Measurements from ENCODE around the gene PPA2.
"Not testable (repeated sequence)": the region's sequence is repeated elsewhere in the genome, so short reads cannot be mapped to it uniquely, and the experiment has no call there.

Gene PPA2

DNA sequence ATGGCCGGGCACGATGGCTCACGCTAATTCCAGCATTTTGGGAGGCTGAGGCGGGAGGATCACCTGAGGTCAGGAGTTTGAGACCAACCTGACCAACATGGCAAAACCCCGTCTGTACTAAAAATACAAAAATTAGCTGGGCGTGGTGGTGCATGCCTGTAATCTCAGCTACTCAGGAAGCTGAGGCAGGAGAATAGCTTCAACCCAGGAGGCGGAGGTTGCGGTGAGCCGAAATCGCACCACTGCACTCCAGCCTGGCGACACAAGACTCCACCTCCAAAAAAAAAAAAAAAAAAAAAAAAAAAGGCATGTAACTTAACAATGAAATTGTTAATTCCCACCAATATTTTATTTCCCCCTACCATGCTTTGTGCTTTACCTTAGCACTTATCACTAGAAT lies 15.3 kb downstream of the PPA2 start:
- DNase-seq, result not testable (repeated sequence)

- DNase-seq, result no peak
Observed at GRCh38 chr4:105458001-105458400, 15.9 kb downstream of the PPA2 start.

GRCh38 chr4:105455998-105456397 lies 17.9 kb downstream of the PPA2 start:
- no peak for DNase-seq

DNA sequence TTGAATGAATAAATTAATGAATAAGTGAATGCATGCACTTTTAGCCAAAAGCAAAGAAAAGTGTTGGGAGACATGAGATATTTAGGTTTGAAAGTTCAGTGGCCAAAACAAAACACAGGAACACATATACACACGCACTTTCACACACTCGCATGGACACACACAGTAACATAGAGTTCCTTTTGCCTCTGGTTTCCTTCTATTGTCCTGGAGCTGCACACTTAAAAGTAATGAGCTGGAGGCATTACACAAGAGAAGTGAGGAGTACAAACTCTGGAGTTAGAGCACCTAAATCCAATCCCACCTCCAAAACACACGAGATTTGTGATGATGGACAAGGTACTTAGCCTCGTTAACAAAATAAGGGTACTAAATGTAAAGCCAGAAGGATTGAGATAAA lies 18.7 kb downstream of the PPA2 start:
- DNase-seq, result no peak

DNA sequence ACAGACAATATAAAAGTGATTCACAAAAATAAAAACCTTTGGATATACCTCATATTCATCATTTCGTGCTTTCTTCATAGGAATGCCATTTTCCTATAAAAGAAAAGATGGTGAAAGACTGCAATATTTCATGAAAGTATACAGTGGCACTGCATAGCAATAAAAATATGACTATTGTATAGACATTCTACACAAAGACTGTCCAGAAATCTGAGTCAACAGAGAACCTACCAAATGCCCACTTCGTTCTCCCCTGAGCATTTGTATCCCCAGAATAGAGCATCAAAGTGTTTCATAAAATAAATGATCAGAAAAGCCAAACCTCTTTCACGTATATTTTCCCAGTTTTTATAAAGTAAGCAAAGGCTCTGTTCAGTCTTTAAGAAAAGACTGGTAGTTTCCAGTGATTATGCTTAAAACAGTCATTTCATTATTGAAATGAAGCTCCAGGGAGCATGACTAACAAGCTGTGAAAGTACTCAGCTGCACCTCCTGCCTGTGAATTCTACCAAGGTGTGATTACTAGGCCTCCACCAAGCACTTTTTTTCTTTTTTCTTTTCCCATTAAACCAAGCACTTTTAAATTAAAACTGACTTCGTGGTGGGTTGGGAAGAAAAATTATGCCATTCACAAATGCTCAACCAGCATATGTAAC lies 20.2 kb downstream of the PPA2 start:
- DNase-seq, result no peak

- no peak for DNase-seq
Observed at GRCh38 chr4:105451346-105451745, 22.5 kb downstream of the PPA2 start.

DNA sequence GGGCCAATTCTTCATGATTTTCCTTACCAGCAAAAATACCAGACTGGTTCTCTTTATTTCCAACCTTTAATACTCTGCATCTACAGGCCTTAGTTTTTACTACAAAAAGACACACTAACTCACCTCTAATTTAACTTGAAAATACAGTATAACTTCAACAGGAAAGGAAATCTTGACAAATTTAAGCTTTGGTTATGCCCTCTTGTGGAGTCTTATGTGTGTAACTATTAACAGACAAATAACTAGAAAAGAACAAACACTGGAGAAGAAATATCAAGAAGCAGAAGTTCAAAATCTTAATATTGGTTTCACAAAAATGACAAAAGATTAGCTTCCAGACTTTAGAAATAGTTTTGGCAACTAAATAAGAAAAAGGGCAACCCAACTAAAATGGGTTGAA lies 33.0 kb downstream of the PPA2 start:
- DNase-seq, result no peak

DNA sequence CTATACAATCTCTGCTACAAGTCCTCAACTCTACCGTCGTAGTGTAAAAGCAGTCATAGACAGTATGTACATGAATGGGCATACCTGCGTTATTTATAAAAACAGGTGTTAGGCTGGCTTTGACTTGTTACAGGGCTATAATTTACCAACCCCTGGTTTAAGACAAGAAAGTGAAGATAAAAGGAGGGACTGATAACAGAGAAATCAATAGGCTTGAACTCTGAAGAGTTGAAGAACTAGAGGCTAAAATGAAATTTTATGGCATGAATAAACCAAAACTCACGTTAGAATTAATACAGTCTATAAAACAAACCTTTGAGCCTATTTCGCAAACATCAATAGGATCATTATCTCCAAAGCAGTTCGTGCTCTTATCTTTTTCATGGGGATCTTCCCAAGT lies 36.2 kb downstream of the PPA2 start:
- DNase-seq, result no peak

GRCh38 chr4:105436414-105436813 lies 37.4 kb downstream of the PPA2 start:
- no peak for DNase-seq

GRCh38 chr4:105434940-105435339 lies 38.9 kb downstream of the PPA2 start:
- DNase-seq, result no peak

DNA sequence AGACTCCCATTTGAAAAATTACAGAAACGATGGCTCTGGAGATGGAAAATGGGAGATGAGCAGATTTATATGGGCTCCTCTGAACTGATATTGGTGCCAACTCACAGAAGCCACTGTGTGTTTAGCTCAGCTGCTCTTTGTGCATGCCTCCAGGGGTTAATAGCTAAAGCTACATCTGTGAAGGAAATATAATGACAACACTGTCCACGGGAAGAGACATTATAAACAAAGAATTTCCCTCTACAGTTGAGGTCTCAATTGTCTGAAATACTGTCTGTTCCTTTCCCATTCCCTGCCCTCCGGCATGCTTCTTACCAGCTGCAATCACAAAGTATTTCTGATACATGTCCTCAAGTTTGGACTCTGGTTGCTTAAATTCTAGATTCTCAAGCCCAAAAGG lies 40.4 kb downstream of the PPA2 start:
- DNase-seq, result no peak

- DNase-seq, result no peak
Observed at GRCh38 chr4:105432438-105432837, 41.4 kb downstream of the PPA2 start.

GRCh38 chr4:105430811-105431210 lies 43.1 kb downstream of the PPA2 start:
- DNase-seq, result no peak

DNA sequence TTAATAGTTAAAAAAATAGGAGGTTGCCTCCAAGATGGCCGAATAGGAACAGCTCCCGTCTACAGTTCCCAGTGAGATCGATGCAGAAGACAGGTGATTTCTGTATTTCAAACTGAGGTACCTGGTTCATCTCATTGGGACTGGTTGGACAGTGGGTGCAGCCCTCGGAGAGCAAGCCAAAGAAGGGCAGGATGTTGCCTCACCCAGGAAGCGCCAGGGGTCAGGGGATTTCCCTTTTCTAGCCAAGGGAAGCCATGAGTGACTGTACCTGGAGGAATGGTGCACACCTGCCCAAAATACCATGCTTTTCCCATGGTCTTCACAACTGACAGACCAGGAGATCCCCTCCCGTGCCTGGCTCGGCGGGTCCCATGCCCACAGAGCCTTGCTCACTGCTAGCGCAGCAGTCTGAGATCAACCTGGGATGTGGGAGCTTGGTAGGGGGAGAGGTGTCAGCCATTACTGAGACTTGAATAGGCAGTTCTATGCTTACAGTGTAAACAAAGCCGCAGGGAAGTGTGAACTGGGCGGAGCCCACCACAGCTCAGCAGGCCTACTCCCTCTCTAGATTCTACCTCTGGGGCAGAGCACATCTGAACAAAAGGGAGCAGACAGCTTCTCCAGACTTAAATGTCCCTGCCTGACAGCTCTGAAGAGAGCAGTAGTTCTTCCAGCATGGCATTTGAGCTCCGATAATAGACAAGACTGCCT lies 47.5 kb downstream of the PPA2 start:
- no peak for DNase-seq

DNA sequence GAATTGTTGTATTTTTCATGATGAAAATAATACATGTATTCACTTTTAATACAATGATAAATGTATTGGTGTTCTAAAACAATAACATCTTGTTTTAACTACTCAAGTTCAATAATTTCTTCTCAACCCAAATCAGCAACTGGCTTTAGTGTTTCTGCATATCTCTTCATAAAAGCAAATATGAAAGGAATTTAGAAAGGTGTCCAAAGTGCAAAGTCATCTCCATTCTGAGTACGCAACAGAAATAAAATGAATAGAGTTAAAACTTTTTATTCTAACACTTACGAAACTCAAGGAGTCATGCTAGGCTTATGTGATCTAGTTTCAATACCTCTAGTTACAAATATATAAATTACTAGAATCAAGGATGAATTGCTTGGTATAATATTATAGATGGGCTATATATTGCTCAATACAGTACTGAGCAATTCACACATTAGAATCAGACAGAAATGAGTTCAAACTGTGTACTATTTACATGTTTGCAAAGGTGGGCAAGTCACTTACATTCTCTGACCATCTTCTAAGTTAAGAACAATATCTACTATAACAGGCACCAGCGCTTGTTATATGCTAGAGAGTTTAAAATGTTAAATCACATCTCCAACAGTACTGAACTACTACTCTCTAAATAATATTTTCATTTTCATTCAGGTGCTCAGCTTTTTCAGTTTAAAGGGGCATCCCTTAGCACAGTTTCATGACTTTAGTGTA lies 51.5 kb downstream of the PPA2 start:
- DNase-seq, result no peak

- DNase-seq, result no peak
Observed at GRCh38 chr4:105417624-105418023, 56.2 kb downstream of the PPA2 start.

DNA sequence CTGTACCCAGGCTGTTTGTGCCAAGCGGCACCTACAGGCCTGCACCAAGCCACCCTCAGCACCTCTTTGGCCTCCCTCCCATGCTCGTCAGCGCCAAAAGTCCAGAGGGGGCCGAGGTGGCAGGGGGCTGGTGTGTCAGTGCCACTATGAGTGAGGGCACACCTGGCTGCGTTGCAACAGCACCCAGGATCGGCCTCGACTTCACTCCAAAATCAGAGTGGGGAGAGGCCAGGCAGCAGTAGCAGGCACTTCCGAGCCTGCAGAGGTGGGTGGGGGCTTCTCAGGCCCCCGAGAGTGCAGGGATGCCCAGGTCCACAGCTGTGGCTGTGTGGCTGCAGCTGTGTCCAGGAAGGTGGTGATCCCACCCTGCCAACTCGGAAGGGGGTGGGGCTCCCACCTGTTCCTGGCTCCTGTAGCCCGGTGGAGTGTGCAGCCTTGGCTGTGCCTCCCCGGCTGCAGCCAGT lies 58.5 kb downstream of the PPA2 start:
- no peak for DNase-seq

DNA sequence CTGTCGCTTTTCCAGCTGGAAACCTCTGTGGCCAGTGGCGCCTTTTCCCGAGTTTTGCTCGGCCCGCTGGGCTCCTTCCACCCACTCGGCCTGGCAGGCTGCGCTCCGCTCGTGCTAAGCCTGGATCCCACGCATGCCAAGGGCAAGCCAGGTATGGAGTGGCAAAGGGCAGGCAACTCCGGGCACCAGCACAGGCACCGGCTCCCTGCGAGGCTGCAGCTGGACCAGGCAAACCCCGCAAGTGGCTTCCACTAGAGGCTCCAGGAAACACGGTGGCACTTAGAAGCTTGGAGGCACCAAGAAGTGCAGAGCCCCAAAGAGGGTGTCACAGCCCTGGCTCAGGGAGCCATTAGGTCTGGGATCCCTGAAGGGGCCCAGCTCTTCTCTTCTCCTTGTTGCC lies 59.5 kb downstream of the PPA2 start:
- no peak for DNase-seq

DNA sequence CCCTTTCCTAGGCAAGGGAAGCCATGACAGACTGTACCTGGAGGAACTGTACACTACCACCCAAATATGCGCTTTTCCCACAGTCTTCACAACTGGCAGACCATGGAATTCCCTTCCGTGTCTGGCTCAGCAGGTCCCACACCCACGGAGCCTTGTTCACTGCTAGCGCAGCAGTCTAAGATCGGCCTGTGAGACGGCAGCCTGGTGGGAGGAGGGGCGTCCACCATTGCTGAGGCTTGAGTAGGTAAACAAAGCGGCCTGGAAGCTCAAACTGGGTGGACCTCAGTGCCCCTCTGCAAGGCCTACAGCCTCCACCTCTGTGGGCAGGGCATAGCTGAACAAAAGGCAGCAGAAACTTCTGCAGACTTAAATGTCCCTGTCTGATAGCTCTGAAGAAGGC lies 64.7 kb downstream of the PPA2 start:
- DNase-seq, result not testable (repeated sequence)

GRCh38 chr4:105400901-105401677 lies 72.8 kb downstream of the PPA2 start:
- DNase-seq, result no peak

- DNase-seq, result no peak
Observed at GRCh38 chr4:105399532-105400161, 74.2 kb downstream of the PPA2 start.

- no peak for DNase-seq
Observed at GRCh38 chr4:105392858-105393257, 81.0 kb downstream of the PPA2 start.

GRCh38 chr4:105389167-105389566 lies 84.7 kb downstream of the PPA2 start:
- DNase-seq, result no peak

Measured in CD4-positive, alpha-beta T cell treated with Interleukin-4 for 1 hour (primary cell).